Esophagus muscularis mucosa (tissue), 3 donors: Measurements from ENCODE around the gene MDGA2.

ENCODE experiments used
- EP300 ChIP-seq: sonication (generic); formaldehyde crosslinking; IDR thresholded peaks from one replicate; pipeline ENCODE4 v1.6.1; 2017; ENCODE audit warnings: antibody characterized with exemption
- TF ChIP-seq, protein P1 (sequence below), 3 experiments: fragments of 200-600 bp in 2 of 3; fragments of 450-650 bp in 1 of 3; sonication (generic) in 2 of 3; IDR thresholded peaks; one replicate each; pipeline ENCODE4 v1.5.1; 2017 to 2019; ENCODE audit warnings: antibody characterized with exemption in 3 of 3, mild to moderate bottlenecking in 2 of 3, moderate library complexity in 1 of 3

DNA sequence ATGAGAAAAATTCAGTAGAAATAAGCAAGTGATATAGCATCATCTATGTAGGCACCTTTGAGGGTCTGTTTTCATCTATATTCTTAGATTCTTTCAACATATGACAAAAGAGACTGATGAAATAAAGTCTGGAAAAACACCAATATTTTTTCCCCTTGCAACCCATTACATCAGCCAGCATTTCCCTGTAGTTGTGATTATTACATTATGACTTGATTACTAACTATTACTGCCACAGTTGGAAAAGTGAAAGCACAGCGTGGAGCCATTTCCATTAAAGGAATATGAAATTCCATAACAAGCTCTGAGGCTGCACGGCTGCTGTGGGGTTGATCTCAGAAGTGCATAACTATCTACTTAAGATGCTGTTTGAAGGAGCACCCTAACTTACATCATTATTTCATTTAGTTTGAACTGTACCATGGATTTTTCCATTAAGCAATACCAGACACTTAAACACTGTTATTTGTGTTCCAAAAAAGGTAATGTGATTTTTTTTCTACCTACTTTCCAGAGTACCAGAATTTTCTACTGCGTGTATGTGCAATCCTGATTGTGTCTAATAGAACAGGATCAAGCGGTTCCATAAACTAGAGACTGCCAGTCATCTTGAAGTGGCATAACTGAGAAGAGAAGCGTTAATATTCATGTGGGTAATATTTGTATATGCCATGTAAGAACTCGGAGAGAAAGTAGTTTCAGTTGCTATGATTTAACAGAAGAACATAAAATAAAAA is 405.5 kb downstream of the MDGA2 start:
- TF ChIP-seq, protein P1, sequence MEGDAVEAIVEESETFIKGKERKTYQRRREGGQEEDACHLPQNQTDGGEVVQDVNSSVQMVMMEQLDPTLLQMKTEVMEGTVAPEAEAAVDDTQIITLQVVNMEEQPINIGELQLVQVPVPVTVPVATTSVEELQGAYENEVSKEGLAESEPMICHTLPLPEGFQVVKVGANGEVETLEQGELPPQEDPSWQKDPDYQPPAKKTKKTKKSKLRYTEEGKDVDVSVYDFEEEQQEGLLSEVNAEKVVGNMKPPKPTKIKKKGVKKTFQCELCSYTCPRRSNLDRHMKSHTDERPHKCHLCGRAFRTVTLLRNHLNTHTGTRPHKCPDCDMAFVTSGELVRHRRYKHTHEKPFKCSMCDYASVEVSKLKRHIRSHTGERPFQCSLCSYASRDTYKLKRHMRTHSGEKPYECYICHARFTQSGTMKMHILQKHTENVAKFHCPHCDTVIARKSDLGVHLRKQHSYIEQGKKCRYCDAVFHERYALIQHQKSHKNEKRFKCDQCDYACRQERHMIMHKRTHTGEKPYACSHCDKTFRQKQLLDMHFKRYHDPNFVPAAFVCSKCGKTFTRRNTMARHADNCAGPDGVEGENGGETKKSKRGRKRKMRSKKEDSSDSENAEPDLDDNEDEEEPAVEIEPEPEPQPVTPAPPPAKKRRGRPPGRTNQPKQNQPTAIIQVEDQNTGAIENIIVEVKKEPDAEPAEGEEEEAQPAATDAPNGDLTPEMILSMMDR (IDR thresholded peaks at IDR 0.05) = no peak
- no peak for TF ChIP-seq EP300
